22Rv1 (cell line): ENCODE results near the gene USP5.

Source experiments
- H3K27ac ChIP-seq: fragments of 450-650 bp; 2 replicates; pipeline ENCODE4 v1.5.1; 2017
- ZFX ChIP-seq: fragments of 450-650 bp; IDR thresholded peaks from 2 replicates; pipeline ENCODE4 v1.6.1; 2017; ENCODE audit warnings: antibody characterized with exemption, borderline replicate concordance
- TF ChIP-seq, protein P1 (sequence below): fragments of 450-650 bp; IDR thresholded peaks from 2 replicates; pipeline ENCODE4 v1.5.1; 2017; ENCODE audit warnings: mild to moderate bottlenecking

USP5 gene

GRCh38 chr12:6822426-6823135 lies 29.4 kb upstream of the USP5 start:
- TF ChIP-seq, protein P1, sequence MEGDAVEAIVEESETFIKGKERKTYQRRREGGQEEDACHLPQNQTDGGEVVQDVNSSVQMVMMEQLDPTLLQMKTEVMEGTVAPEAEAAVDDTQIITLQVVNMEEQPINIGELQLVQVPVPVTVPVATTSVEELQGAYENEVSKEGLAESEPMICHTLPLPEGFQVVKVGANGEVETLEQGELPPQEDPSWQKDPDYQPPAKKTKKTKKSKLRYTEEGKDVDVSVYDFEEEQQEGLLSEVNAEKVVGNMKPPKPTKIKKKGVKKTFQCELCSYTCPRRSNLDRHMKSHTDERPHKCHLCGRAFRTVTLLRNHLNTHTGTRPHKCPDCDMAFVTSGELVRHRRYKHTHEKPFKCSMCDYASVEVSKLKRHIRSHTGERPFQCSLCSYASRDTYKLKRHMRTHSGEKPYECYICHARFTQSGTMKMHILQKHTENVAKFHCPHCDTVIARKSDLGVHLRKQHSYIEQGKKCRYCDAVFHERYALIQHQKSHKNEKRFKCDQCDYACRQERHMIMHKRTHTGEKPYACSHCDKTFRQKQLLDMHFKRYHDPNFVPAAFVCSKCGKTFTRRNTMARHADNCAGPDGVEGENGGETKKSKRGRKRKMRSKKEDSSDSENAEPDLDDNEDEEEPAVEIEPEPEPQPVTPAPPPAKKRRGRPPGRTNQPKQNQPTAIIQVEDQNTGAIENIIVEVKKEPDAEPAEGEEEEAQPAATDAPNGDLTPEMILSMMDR = no peak
- TF ChIP-seq ZFX = no peak
- H3K27ac ChIP-seq = no peak overlapping the region

DNA sequence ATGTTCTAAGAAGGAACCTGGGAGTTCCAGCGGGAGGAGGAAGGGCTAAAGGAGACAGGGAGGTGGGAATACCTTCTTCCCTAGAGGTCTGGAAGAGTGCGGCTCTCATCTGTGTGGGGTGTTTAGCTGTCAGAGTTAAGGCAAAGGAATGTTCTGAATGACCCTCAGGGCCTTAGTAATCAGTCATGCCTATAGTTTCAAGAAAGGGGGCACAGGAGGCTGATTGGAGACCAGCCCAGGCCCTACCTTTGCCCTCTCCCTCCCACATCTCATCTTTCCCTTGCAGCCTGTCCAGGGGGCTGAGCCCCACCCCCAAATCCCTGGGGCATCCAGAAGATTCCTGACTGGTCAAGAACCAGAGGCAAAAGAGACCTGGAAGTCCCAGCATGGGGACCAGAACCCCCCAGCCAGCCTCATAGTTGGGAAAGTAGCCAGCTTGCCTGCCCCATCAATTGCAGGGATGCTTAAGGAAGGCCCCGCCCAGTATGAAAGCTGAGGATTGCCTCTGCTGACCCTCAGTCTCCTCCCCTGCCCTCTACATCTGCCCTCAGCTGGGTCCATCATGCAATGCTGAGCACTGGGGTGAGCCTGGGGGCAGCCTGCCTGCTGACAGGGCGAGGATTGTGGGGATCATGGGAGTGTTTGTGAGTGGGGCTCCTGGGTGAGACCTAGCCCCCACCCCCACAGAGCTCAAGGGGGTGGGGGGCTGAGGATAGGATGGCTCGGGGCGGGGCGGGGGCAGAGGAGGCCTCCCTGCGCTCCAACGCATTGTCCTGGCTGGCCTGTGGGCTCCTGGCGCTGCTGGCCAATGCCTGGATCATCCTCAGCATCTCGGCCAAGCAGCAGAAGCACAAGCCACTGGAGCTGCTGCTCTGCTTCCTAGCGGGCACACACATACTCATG lies 28.5 kb upstream of the USP5 start:
- H3K27ac ChIP-seq = no peak overlapping the region
- TF ChIP-seq, protein P1 = no peak

DNA sequence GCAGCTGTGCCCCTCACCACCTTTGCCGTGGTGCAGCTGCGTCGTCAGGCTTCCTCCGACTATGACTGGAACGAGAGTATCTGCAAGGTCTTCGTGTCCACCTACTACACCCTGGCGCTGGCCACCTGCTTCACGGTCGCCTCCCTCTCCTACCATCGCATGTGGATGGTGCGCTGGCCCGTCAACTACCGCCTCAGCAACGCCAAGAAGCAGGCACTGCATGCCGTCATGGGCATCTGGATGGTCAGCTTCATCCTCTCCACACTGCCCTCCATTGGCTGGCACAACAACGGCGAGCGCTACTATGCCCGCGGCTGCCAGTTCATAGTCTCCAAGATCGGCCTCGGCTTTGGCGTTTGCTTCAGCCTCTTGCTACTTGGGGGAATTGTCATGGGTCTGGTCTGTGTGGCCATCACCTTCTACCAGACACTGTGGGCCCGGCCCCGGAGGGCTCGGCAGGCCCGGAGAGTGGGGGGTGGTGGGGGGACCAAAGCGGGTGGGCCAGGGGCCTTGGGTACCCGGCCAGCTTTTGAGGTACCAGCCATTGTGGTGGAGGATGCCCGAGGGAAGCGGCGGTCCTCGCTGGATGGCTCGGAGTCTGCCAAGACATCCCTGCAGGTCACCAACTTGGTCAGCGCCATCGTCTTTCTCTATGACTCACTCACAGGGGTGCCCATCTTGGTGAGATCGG lies 27.7 kb upstream of the USP5 start:
- TF ChIP-seq, protein P1 = peak; percentile 23; the same call in 1 of the 2 replicates
- no peak for TF ChIP-seq ZFX
- no peak overlapping the region for H3K27ac ChIP-seq

DNA sequence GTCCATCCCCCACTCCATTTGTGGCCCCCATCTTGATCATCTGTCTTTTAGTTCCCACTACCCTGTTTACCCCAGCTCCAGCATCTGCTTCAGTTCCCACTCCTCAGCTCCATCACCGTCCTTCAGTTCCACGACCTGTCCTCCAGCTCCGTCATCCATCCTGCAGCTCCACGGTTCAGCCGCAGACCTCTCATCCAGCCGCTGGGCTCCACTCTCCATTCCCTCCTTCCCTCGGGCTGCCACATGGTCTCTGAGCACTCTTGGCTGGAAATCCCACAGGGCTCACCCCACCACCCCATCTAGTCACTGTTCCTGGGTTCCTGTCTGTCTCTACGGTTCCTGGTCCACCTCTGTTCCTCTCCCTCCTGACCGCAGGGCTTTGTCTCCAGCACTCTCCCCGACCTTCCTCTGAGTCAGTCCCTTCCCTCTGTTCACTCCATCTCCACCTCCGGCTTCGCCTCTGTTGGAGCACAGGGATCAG lies 27.0 kb upstream of the USP5 start:
- TF ChIP-seq, protein P1 = no peak
- TF ChIP-seq ZFX = no peak
- peak overlapping the region; percentile 92 for H3K27ac ChIP-seq

GRCh38 chr12:6825398-6826124 lies 26.4 kb upstream of the USP5 start:
- H3K27ac ChIP-seq = peak overlapping the region; percentile 92
- TF ChIP-seq, protein P1 = peak; percentile 99
- TF ChIP-seq ZFX = no peak

DNA sequence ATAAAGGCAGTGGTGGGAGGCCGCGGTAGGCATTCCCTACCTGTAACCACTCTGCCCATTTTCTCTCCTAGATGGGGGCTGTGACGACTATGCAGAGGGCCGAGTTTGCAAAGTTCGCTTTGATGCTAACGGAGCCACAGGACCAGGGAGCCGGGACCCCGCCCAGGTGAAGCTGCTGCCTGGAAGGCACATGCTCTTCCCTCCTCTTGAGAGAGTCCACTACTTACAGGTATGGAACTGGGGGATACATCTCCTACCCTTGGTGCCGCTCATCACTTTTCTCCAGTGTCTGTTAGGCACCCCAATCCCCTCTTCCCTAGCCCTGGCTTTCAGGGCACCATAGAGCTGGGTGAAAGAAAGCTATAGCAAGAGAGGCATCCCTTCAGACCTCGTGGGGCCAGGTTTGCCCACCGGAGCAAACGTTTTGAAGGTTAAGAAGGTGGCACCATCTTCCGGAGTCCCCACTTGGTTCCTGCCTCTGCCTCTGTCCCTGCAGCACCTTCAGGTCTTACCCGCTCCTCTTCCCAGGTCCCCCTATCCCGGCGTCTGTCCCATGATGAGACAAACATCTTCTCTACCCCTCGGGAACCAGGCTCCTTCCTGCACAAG lies 25.7 kb upstream of the USP5 start:
- peak overlapping the region; percentile 92 for H3K27ac ChIP-seq
- TF ChIP-seq, protein P1 = no peak
- no peak for TF ChIP-seq ZFX
